ENCODE results near the gene ENTHD1.

DNA sequence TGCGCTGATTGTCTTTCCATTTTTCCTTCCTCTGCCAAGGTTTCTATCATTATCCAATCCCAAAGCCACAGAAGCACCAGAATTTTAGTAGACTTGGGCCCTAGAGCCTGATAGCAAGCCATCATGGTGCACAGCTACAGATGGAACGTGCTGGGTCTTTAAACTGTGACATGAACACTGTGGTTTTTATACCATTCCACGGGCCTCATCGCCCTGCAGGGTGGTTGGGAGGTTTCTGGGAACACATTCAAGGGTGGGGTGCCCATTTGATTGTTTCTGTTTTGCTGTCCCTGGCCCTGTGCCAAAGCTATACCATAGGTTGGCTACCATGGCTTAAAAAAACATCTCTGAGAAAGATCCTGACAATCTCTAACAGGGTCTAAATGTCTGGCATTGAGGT is 171.1 kb downstream of the ENTHD1 start:
- TF ChIP-seq, protein P1, sequence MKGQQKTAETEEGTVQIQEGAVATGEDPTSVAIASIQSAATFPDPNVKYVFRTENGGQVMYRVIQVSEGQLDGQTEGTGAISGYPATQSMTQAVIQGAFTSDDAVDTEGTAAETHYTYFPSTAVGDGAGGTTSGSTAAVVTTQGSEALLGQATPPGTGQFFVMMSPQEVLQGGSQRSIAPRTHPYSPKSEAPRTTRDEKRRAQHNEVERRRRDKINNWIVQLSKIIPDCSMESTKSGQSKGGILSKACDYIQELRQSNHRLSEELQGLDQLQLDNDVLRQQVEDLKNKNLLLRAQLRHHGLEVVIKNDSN (IDR thresholded peaks at IDR 0.05; ENCODE audit: borderline replicate concordance, extremely low read length, insufficient read depth, low read depth, low read length) = no peak
- TF ChIP-seq HDGF (IDR thresholded peaks at IDR 0.05) (no peak), EZH2 (IDR thresholded peaks at IDR 0.05; ENCODE audit: borderline replicate concordance, control insufficient read depth, low read depth, low read length) (no peak)

Measured in GM12878 (cell line).